Panc1 (cell line): ENCODE results near the gene FCN2.

Source experiments
- CTCF ChIP-seq: fragments of 450-650 bp; IDR thresholded peaks from 2 replicates; pipeline ENCODE4 v1.5.1; 2017; ENCODE audit warnings: mild to moderate bottlenecking
- REST ChIP-seq, 2 experiments: IDR thresholded peaks; 2 replicates each; pipeline ENCODE4 v1.6.1; 2011 to 2012; ENCODE audit warnings: low read depth in 2 of 2, control low read depth in 1 of 2, low read length in 1 of 2, mild to moderate bottlenecking in 1 of 2, moderate library complexity in 1 of 2; ENCODE audit not compliant: insufficient read depth in 1 of 2
- SIN3A ChIP-seq: IDR thresholded peaks from 2 replicates; pipeline ENCODE4 v1.6.1; 2012; ENCODE audit warnings: low read depth, mild to moderate bottlenecking, low read length, moderate library complexity, borderline replicate concordance; ENCODE audit not compliant: insufficient read depth
- TCF7L2 ChIP-seq: IDR thresholded peaks from 2 replicates; pipeline ENCODE4 v1.6.1; 2011; ENCODE audit warnings: mild to moderate bottlenecking, low read depth, low read length, inconsistent platforms

DNA sequence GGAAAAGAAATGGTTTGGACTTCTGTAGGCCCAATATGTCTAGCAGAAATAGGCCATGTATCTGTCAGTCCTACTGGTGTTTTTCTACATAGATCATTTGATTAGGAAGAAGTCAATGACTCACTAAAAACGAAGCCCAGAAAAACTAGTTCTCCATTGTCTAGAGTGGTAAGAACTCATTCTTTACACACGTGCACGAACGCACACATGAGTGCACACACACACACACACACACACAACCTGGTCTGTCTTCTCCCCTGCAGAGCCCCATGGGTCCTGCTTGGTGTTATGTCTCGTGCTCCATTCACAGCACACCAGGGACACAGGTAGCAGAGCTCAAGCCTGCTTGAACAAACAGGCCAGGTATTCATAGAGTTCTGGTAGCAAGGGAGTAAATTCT, 52.0 kb downstream of the FCN2 start:
- TF ChIP-seq CTCF (no peak), TCF7L2 (no peak), REST (IDR thresholded peaks at IDR 0.05; ENCODE audit: insufficient read depth in 1 of 2, low read depth in 2 of 2, low read length in 1 of 2) (no peak), SIN3A (no peak)
